Prostate gland (tissue), 2 donors: ENCODE data around the gene SOX14.

ENCODE experiments used
- POLR2A ChIP-seq: fragments of 450-650 bp; IDR thresholded peaks from one replicate; pipeline ENCODE4 v1.6.1; 2016; ENCODE audit warnings: antibody characterized with exemption, mild to moderate bottlenecking
- POLR2AphosphoS5 ChIP-seq: sonication (generic); formaldehyde crosslinking; IDR thresholded peaks from one replicate; pipeline ENCODE4 v1.6.1; 2017; ENCODE audit warnings: antibody characterized with exemption
- TF ChIP-seq, protein P1 (sequence below), 4 experiments: fragments of 200-600 bp in 2 of 4; fragments of 450-650 bp in 2 of 4; sonication (generic) in 2 of 4; IDR thresholded peaks; 1 replicate in 3 of 4; 2 replicates in 1 of 4; pipeline ENCODE4 v1.5.1; 2016 to 2019; ENCODE audit warnings: antibody characterized with exemption in 4 of 4, mild to moderate bottlenecking in 2 of 4, moderate library complexity in 2 of 4

DNA sequence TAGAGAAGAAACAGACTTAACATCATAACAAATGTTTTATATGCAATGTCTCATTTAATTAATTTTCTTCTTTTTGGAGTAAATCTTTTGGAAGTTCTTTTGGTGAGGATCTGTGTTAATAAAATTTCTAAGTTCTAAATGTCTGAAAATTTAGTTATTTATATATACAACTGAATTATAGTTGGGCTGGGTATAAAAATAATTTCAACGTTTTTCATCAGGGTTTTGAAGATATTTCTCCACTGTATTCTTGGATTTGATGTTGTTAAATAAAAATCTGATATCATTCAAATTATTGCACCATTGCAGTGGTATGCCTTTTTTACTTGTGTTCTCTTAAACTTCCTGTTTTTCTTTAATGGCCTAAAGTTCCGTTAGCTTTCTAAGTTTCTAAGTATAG is 26.9 kb upstream of the SOX14 start:
- TF ChIP-seq, protein P1, sequence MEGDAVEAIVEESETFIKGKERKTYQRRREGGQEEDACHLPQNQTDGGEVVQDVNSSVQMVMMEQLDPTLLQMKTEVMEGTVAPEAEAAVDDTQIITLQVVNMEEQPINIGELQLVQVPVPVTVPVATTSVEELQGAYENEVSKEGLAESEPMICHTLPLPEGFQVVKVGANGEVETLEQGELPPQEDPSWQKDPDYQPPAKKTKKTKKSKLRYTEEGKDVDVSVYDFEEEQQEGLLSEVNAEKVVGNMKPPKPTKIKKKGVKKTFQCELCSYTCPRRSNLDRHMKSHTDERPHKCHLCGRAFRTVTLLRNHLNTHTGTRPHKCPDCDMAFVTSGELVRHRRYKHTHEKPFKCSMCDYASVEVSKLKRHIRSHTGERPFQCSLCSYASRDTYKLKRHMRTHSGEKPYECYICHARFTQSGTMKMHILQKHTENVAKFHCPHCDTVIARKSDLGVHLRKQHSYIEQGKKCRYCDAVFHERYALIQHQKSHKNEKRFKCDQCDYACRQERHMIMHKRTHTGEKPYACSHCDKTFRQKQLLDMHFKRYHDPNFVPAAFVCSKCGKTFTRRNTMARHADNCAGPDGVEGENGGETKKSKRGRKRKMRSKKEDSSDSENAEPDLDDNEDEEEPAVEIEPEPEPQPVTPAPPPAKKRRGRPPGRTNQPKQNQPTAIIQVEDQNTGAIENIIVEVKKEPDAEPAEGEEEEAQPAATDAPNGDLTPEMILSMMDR (IDR thresholded peaks at IDR 0.05), result no peak
- TF ChIP-seq POLR2A (no peak), POLR2AphosphoS5 (no peak)
